Stimulated activated CD8-positive, alpha-beta memory T cell treated with anti-CD3 and anti-CD28 coated beads, Interleukin-7, amount 100 ng/mL, for 24 hours (primary cell): Measurements from ENCODE around the gene APBA2.

Experiments used
- DNase-seq: peaks from one replicate; pipeline ENCODE4 v3.0.0-alpha.2; 2020; ENCODE audit warnings: low read depth

The APBA2 gene

GRCh38 chr15:28957606-28958498 lies 72.1 kb downstream of the APBA2 start:
- no peak for DNase-seq

DNA sequence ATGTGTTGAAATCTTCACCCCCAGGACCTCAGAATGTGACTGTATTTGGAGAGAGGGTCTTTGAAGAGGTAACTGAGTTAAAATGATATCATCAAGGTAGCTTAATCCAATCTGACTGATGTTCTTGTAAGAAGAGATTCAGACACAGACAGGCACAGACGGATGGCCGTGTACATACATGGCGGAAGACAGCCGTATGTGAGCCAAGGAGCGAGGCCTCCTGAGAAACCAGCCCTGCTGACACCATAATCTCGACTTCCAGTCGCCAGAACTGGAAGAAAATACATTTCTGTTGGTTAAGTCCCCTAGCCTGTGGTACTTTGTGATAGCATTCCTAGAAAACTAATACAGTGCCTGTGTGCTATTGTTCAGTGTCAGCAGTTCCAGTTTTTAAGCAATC lies 73.6 kb downstream of the APBA2 start:
- no peak for DNase-seq

GRCh38 chr15:28960979-28961378 lies 75.2 kb downstream of the APBA2 start:
- DNase-seq = no peak

DNA sequence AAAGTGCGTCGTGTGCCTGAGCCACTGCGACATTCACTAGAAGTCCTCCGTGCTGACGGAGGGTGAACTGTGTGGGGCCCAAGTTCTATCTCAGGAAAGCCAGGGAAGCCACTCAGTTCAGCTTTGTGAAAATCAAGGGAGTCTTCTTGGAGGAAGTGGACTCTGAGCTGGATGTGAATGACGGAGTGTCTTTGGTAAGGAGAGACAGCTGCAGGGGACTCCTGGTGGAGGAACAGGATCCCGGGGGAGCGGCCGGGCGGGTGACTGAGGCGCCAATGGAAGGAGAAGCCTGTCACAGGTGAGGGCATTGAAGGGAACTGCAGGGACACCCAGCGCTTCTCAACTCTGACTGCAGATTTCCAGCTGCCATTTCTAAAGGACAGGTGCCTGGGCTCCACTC lies 75.6 kb downstream of the APBA2 start:
- no peak for DNase-seq

DNA sequence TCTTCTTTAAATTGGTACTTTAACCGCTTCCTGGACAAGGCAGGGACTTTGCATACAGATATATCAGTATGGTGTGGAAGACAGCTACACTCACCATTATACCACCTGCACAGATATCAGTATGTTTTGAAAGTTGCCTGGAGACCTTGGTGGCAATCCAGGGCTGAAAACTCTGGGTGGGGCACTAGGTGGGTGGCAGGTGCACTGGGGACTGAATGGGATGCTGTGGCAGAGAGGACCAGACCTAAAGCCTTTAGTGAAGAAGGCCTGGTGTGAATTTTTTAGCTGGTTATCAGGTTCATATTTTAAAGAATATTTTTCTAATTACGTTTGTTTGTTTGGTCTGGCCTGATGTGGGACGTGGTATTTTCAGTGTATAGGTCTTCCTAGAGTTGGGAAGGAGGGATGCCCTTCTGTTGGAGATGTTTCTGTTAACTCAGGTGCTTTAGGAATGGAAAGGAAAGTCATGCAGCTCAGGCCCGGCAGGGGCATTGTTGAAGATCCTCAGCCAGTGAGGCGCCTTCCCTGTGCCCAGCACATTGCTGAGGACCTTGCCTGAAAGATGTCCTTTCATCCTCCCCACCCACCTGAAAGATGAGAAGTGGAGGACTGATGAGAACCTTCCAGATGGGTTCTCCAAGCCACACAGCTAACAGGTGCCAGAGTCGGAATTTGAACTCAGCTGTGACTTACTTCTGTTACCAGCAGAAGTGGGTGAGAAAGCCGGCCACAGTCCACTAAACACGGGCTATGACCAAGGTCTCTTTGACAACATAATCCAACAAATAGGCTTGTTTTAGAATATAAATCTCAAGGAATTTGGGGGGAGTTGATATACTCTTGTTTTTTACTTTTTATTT lies 77.3 kb downstream of the APBA2 start:
- DNase-seq = no peak

GRCh38 chr15:28963711-28964081 lies 77.9 kb downstream of the APBA2 start:
- no peak for DNase-seq

- DNase-seq = no peak
Measured at GRCh38 chr15:28964098-28964497, 78.3 kb downstream of the APBA2 start.

DNA sequence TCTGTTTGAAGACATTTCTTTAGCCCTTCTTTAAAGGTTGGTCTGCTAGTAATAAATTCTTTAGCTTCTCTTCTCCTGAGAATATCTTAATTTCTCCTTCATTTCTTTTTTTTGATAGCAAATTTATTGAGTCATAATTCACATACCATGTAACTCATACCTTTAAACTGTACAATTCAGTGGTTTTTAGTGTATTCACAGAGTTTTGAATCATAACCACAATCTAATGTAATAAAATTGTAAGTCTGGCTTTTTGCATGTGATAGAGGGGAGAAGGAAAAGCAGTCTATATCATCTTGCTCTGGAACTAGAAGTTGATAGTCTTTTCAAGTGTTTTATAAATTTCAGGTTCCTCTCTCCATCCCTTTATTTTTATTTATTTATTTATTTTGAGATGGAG lies 81.3 kb downstream of the APBA2 start:
- no peak for DNase-seq

GRCh38 chr15:28967990-28968389 lies 82.2 kb downstream of the APBA2 start:
- no peak for DNase-seq

- DNase-seq = no peak
Measured at GRCh38 chr15:28969511-28970085, 83.8 kb downstream of the APBA2 start.

- no peak for DNase-seq
Measured at GRCh38 chr15:28974142-28974541, 88.4 kb downstream of the APBA2 start.

DNA sequence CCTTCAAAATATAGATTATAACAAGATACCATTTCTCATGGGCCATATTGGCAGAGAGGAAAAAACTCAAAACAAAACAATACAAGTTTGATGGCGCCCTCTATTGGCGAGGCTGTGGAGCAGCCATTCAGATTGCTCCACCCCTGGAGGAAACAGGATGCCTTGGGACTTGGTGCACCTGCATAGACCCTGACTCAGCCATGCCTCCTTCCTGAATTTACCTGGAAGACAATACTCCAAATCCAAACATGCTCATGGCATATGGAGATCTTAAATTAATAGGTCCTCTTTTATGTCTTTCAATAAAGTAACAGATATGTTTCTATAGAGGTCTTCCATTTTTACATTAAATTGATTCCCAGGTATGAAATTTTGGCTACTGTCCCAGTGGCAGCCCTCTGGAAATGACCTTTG lies 90.0 kb downstream of the APBA2 start:
- peak; percentile 43 for DNase-seq

GRCh38 chr15:28977377-28978010 lies 91.7 kb downstream of the APBA2 start:
- no peak for DNase-seq

DNA sequence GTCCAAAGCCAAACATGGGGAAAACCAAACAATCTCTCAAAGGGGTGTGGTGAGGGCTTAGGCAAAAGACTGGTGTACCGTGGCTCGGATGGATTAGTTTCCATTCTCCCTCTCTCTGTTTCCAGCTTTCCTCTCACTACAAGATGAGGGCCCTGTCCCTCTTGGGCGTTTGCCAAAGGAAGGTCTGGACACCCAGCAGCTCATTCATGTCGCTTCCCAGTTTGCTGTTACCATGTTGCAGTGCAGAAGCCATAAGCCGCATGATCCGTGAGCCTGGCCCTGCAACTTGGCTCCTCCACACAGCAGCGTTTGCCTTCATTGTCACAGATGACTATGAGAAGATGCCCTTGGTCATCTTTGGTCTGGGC lies 92.2 kb downstream of the APBA2 start:
- no peak for DNase-seq

GRCh38 chr15:28978661-28979060 lies 92.9 kb downstream of the APBA2 start:
- DNase-seq = no peak

GRCh38 chr15:28979208-28979841 lies 93.6 kb downstream of the APBA2 start:
- DNase-seq = no peak

DNA sequence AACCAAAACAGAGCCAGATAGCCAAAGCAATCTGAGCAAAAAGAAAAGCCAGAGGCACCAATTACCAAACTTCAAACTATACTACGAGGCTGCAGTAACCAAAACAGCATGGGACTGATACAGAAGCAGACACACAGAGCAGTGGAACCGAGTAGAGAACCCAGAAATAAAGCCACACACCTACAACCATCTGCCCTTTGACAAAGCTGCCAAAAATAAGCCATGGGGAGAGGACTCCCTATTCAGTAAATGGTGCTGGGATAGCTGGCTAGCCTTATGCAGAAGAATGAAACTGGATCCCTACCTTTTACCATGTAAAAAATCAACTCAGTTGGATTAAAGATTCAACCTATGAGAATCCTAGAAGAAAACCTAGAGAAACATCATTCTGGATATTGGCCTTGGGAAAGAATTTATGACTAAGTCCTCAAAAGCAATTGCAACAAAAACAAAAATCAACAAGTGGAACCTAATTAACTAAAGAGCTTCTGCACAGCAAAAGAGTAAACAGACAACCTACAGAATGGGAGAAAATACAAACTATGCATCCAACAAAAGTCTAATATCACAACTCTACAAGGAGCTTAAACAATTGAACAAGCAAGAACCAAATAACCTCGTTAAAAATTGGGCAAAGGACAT lies 95.1 kb downstream of the APBA2 start:
- no peak for DNase-seq

DNA sequence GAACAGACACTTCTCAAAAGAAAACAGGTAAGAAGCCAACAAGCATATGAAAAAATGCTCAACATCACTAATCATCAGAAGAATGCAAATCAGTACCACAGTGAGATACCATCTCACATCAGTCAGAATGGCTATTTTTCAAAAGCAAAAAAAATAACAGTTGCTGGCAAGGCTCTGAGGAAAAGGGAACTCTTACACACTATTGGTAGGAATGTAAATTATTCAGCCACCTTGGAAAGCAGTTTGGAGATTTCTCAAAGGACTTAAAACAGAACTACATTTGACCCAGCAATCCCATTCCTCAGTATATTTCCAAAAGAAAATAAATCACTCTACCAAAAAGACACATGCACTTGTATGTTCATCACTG lies 95.6 kb downstream of the APBA2 start:
- DNase-seq = no peak

- DNase-seq = no peak
Measured at GRCh38 chr15:28981921-28982320, 96.1 kb downstream of the APBA2 start.

DNA sequence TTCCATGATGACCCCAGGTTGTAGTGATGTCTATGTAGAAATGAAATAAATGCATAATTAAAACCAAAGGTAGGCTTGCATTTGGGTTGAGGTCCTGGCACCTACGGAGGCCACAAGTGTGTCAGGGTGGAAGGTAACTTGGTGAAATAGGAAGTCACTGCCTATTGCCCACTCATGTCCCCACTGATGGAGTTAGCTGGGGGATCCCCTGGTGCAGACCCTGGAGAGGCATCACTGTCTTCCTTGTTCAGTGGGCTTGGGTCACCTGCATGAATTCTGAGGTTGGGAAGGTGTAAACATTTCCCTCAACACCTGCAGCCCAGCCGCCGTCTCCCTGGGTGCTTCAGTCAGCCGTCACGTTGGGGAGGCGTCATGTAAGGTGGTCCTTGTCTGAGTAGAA lies 97.1 kb downstream of the APBA2 start:
- DNase-seq = no peak
